Measurements from ENCODE around the gene PDE11A.
"Not testable (repeated sequence)": the region's sequence is repeated elsewhere in the genome, so short reads cannot be mapped to it uniquely, and the experiment has no call there.

Gene PDE11A

GRCh38 chr2:177816766-177817165, 255.8 kb downstream of the PDE11A start:
- DNase-seq (ENCODE audit: low read depth): no peak

GRCh38 chr2:177812713-177813396, 259.7 kb downstream of the PDE11A start:
- DNase-seq (ENCODE audit: low read depth): no peak

- no peak for DNase-seq (ENCODE audit: low read depth)
Measured at GRCh38 chr2:177810906-177811305, 261.7 kb downstream of the PDE11A start.

- no peak for DNase-seq (ENCODE audit: low read depth)
Measured at GRCh38 chr2:177808984-177809809, 263.4 kb downstream of the PDE11A start.

GRCh38 chr2:177806025-177806424, 266.6 kb downstream of the PDE11A start:
- no peak for DNase-seq (ENCODE audit: low read depth)

- no peak for DNase-seq (ENCODE audit: low read depth)
Measured at GRCh38 chr2:177799531-177799930, 273.0 kb downstream of the PDE11A start.

GRCh38 chr2:177797808-177798207, 274.8 kb downstream of the PDE11A start:
- DNase-seq (ENCODE audit: low read depth): no peak

GRCh38 chr2:177796654-177797415, 275.7 kb downstream of the PDE11A start:
- no peak for DNase-seq (ENCODE audit: low read depth)

- DNase-seq (ENCODE audit: low read depth): no peak
Measured at GRCh38 chr2:177796011-177796410, 276.6 kb downstream of the PDE11A start.

GRCh38 chr2:177785143-177785542, 287.4 kb downstream of the PDE11A start:
- DNase-seq (ENCODE audit: low read depth): not testable (repeated sequence)

GRCh38 chr2:177784745-177785067, 287.9 kb downstream of the PDE11A start:
- no peak for DNase-seq (ENCODE audit: low read depth)

GRCh38 chr2:177783835-177784744, 288.5 kb downstream of the PDE11A start:
- DNase-seq (ENCODE audit: low read depth): no peak

- DNase-seq (ENCODE audit: low read depth): no peak
Measured at GRCh38 chr2:177783091-177783490, 289.5 kb downstream of the PDE11A start.

- no peak for DNase-seq (ENCODE audit: low read depth)
Measured at GRCh38 chr2:177782613-177783012, 290.0 kb downstream of the PDE11A start.

- DNase-seq (ENCODE audit: low read depth): no peak
Measured at GRCh38 chr2:177778472-177778871, 294.1 kb downstream of the PDE11A start.

GRCh38 chr2:177772529-177772928, 300.0 kb downstream of the PDE11A start:
- no peak for DNase-seq (ENCODE audit: low read depth)

- no peak for DNase-seq (ENCODE audit: low read depth)
Measured at GRCh38 chr2:177771191-177771590, 301.4 kb downstream of the PDE11A start.

- DNase-seq (ENCODE audit: low read depth): no peak
Measured at GRCh38 chr2:177767768-177768167, 304.8 kb downstream of the PDE11A start.

- DNase-seq (ENCODE audit: low read depth): no peak
Measured at GRCh38 chr2:177765698-177766097, 306.9 kb downstream of the PDE11A start.

- no peak for DNase-seq (ENCODE audit: low read depth)
Measured at GRCh38 chr2:177763531-177764265, 308.9 kb downstream of the PDE11A start.

- no peak for DNase-seq (ENCODE audit: low read depth)
Measured at GRCh38 chr2:177759443-177759842, 313.1 kb downstream of the PDE11A start.

Measured in HS-27A (cell line).